ENCODE results near the gene HIBADH.
"Not testable (repeated sequence)": the region's sequence is repeated elsewhere in the genome, so short reads cannot be mapped to it uniquely, and the experiment has no call there.

The HIBADH gene

GRCh38 chr7:27601217-27601616 is 61.5 kb downstream of the HIBADH start:
- H3K4me1 ChIP-seq (ENCODE audit: insufficient read depth, low read length) = peaks cover 43% of the 10 kb centered on the region
- no peak overlapping the region for H3K4me3 ChIP-seq (ENCODE audit: low read length)
- H3K36me3 ChIP-seq (ENCODE audit: insufficient read depth, low read length) = no peaks in the 10 kb centered on the region
- H3K9me3 ChIP-seq (ENCODE audit: low read length) = no peaks in the 10 kb centered on the region
- H2AFZ ChIP-seq (ENCODE audit: low read depth, low read length) = no peak overlapping the region
- H3K27me3 ChIP-seq (ENCODE audit: insufficient read depth, low read length) = no peaks in the 10 kb centered on the region

- peaks cover 34% of the 10 kb centered on the region for H3K4me1 ChIP-seq (ENCODE audit: insufficient read depth, low read length)
- H3K36me3 ChIP-seq (ENCODE audit: insufficient read depth, low read length) = no peaks in the 10 kb centered on the region
- no peak overlapping the region for H3K4me3 ChIP-seq (ENCODE audit: low read length)
- H3K9me3 ChIP-seq (ENCODE audit: low read length) = no peaks in the 10 kb centered on the region
- no peak overlapping the region for H2AFZ ChIP-seq (ENCODE audit: low read depth, low read length)
- no peaks in the 10 kb centered on the region for H3K27me3 ChIP-seq (ENCODE audit: insufficient read depth, low read length)
These were observed 62.4 kb downstream of the HIBADH start for GRCh38 chr7:27600247-27600646.

- Histone ChIP-seq H3K4me3 (ENCODE audit: low read length) (no peak overlapping the region), H3K36me3 (ENCODE audit: insufficient read depth, low read length) (no peaks in the 10 kb centered on the region), H3K9me3 (ENCODE audit: low read length) (no peaks in the 10 kb centered on the region), H2AFZ (ENCODE audit: low read depth, low read length) (no peak overlapping the region), H3K4me1 (ENCODE audit: insufficient read depth, low read length) (no peaks in the 10 kb centered on the region), H3K27me3 (ENCODE audit: insufficient read depth, low read length) (no peaks in the 10 kb centered on the region)
These were observed 67.7 kb downstream of the HIBADH start for GRCh38 chr7:27595009-27595408.

GRCh38 chr7:27593226-27593625 is 69.5 kb downstream of the HIBADH start:
- Histone ChIP-seq H3K27me3 (ENCODE audit: insufficient read depth, low read length) (no peaks in the 10 kb centered on the region), H3K9me3 (ENCODE audit: low read length) (no peaks in the 10 kb centered on the region), H3K4me1 (ENCODE audit: insufficient read depth, low read length) (no peaks in the 10 kb centered on the region), H3K4me3 (ENCODE audit: low read length) (no peak overlapping the region), H2AFZ (ENCODE audit: low read depth, low read length) (no peak overlapping the region), H3K36me3 (ENCODE audit: insufficient read depth, low read length) (no peaks in the 10 kb centered on the region)

GRCh38 chr7:27590416-27590815 is 72.3 kb downstream of the HIBADH start:
- H3K36me3 ChIP-seq (ENCODE audit: insufficient read depth, low read length) = no peaks in the 10 kb centered on the region
- no peak overlapping the region for H3K4me3 ChIP-seq (ENCODE audit: low read length)
- H2AFZ ChIP-seq (ENCODE audit: low read depth, low read length) = no peak overlapping the region
- H3K9me3 ChIP-seq (ENCODE audit: low read length) = no peaks in the 10 kb centered on the region
- peaks cover 13% of the 10 kb centered on the region for H3K4me1 ChIP-seq (ENCODE audit: insufficient read depth, low read length)
- no peaks in the 10 kb centered on the region for H3K27me3 ChIP-seq (ENCODE audit: insufficient read depth, low read length)

GRCh38 chr7:27587429-27587828 is 75.3 kb downstream of the HIBADH start:
- Histone ChIP-seq H3K27me3 (ENCODE audit: insufficient read depth, low read length) (no peaks in the 10 kb centered on the region), H3K4me3 (ENCODE audit: low read length) (no peak overlapping the region), H3K9me3 (ENCODE audit: low read length) (no peaks in the 10 kb centered on the region), H2AFZ (ENCODE audit: low read depth, low read length) (no peak overlapping the region), H3K4me1 (ENCODE audit: insufficient read depth, low read length) (peaks cover 13% of the 10 kb centered on the region), H3K36me3 (ENCODE audit: insufficient read depth, low read length) (no peaks in the 10 kb centered on the region)

GRCh38 chr7:27586825-27587224 is 75.9 kb downstream of the HIBADH start:
- Histone ChIP-seq H3K4me3 (ENCODE audit: low read length) (no peak overlapping the region), H3K4me1 (ENCODE audit: insufficient read depth, low read length) (peaks cover 13% of the 10 kb centered on the region), H3K9me3 (ENCODE audit: low read length) (no peaks in the 10 kb centered on the region), H3K27me3 (ENCODE audit: insufficient read depth, low read length) (no peaks in the 10 kb centered on the region), H2AFZ (ENCODE audit: low read depth, low read length) (no peak overlapping the region), H3K36me3 (ENCODE audit: insufficient read depth, low read length) (no peaks in the 10 kb centered on the region)

- Histone ChIP-seq H3K27me3 (ENCODE audit: insufficient read depth, low read length) (no peaks in the 10 kb centered on the region), H3K4me3 (ENCODE audit: low read length) (no peak overlapping the region), H3K4me1 (ENCODE audit: insufficient read depth, low read length) (peaks cover 17% of the 10 kb centered on the region), H3K9me3 (ENCODE audit: low read length) (no peaks in the 10 kb centered on the region), H2AFZ (ENCODE audit: low read depth, low read length) (no peak overlapping the region), H3K36me3 (ENCODE audit: insufficient read depth, low read length) (no peaks in the 10 kb centered on the region)
These were observed 76.8 kb downstream of the HIBADH start for GRCh38 chr7:27585781-27586447.

- no peak overlapping the region for H3K4me3 ChIP-seq (ENCODE audit: low read length)
These were observed 80.8 kb downstream of the HIBADH start for GRCh38 chr7:27581906-27582305.

GRCh38 chr7:27581119-27581518 is 81.6 kb downstream of the HIBADH start:
- H3K36me3 ChIP-seq (ENCODE audit: insufficient read depth, low read length) = no peaks in the 10 kb centered on the region
- H3K4me1 ChIP-seq (ENCODE audit: insufficient read depth, low read length) = peaks cover 11% of the 10 kb centered on the region
- no peak overlapping the region for H3K4me3 ChIP-seq (ENCODE audit: low read length)
- no peaks in the 10 kb centered on the region for H3K27me3 ChIP-seq (ENCODE audit: insufficient read depth, low read length)
- H2AFZ ChIP-seq (ENCODE audit: low read depth, low read length) = no peak overlapping the region
- no peaks in the 10 kb centered on the region for H3K9me3 ChIP-seq (ENCODE audit: low read length)

More at GRCh38 chr7:27581906-27582305, 80.8 kb downstream of the HIBADH start:
- H3K27me3 ChIP-seq (ENCODE audit: insufficient read depth, low read length) = no peaks in the 10 kb centered on the region
- no peak overlapping the region for H2AFZ ChIP-seq (ENCODE audit: low read depth, low read length)
- no peaks in the 10 kb centered on the region for H3K36me3 ChIP-seq (ENCODE audit: insufficient read depth, low read length)
- H3K4me1 ChIP-seq (ENCODE audit: insufficient read depth, low read length) = peaks cover 16% of the 10 kb centered on the region
- H3K9me3 ChIP-seq (ENCODE audit: low read length) = no peaks in the 10 kb centered on the region

GRCh38 chr7:27579565-27579964 is 83.1 kb downstream of the HIBADH start:
- Histone ChIP-seq H3K4me1 (ENCODE audit: insufficient read depth, low read length) (peaks cover 9% of the 10 kb centered on the region), H3K36me3 (ENCODE audit: insufficient read depth, low read length) (no peaks in the 10 kb centered on the region), H2AFZ (ENCODE audit: low read depth, low read length) (no peak overlapping the region), H3K4me3 (ENCODE audit: low read length) (no peak overlapping the region), H3K27me3 (ENCODE audit: insufficient read depth, low read length) (no peaks in the 10 kb centered on the region), H3K9me3 (ENCODE audit: low read length) (no peaks in the 10 kb centered on the region)

GRCh38 chr7:27578169-27578568 is 84.5 kb downstream of the HIBADH start:
- not testable (repeated sequence) for H3K27me3 ChIP-seq (ENCODE audit: insufficient read depth, low read length); H3K9me3 ChIP-seq (ENCODE audit: low read length); H3K4me1 ChIP-seq (ENCODE audit: insufficient read depth, low read length); H2AFZ ChIP-seq (ENCODE audit: low read depth, low read length); H3K36me3 ChIP-seq (ENCODE audit: insufficient read depth, low read length); H3K4me3 ChIP-seq (ENCODE audit: low read length)

GRCh38 chr7:27576360-27576944 is 86.2 kb downstream of the HIBADH start:
- Histone ChIP-seq H3K4me3 (ENCODE audit: low read length) (no peak overlapping the region), H2AFZ (ENCODE audit: low read depth, low read length) (no peak overlapping the region), H3K4me1 (ENCODE audit: insufficient read depth, low read length) (peaks cover 9% of the 10 kb centered on the region), H3K36me3 (ENCODE audit: insufficient read depth, low read length) (no peaks in the 10 kb centered on the region), H3K9me3 (ENCODE audit: low read length) (peaks cover 2% of the 10 kb centered on the region), H3K27me3 (ENCODE audit: insufficient read depth, low read length) (no peaks in the 10 kb centered on the region)

GRCh38 chr7:27575613-27576012 is 87.1 kb downstream of the HIBADH start:
- Histone ChIP-seq H3K27me3 (ENCODE audit: insufficient read depth, low read length) (no peaks in the 10 kb centered on the region), H3K36me3 (ENCODE audit: insufficient read depth, low read length) (no peaks in the 10 kb centered on the region), H2AFZ (ENCODE audit: low read depth, low read length) (no peak overlapping the region), H3K9me3 (ENCODE audit: low read length) (peaks cover 2% of the 10 kb centered on the region), H3K4me3 (ENCODE audit: low read length) (no peak overlapping the region), H3K4me1 (ENCODE audit: insufficient read depth, low read length) (peaks cover 1% of the 10 kb centered on the region)

Data from neuron (in vitro differentiated cells).